H4 (cell line): Measurements from ENCODE around the gene SELP. TPM values are rescaled to one million over a fixed set of nuclear protein-coding genes. Genes with fewer than 3 reads are reported as not detected.

Experiments used
- total RNA-seq: library from RNA; depleted of rRNA; stranded (reverse); fragments of >200 nt; shearing (Covaris generic); gene quantifications from 2 replicates; pipeline ENCODE4 v1.2.3, GENCODE V29; 2014; rRNA removed

SELP gene
- total RNA-seq, 1 experiment from 2014 or later = 0.37 TPM

Other genes starting within 250 kb of the SELP start
- gene CCDC181, start 202.7 kb downstream of the SELP start, total RNA-seq = 1.1 and 1.7 TPM in 2 replicates
- 16.0 and 17.3 TPM in 2 replicates for gene SLC19A2, start 144.2 kb downstream of the SELP start, total RNA-seq
- gene F5, start 43.6 kb downstream of the SELP start, total RNA-seq = not detected in 2 replicates
- gene SELL, start 81.5 kb upstream of the SELP start, total RNA-seq = 5.0 and 5.1 TPM in 2 replicates
- not detected in 2 replicates for gene SELE, start 104.0 kb upstream of the SELP start, total RNA-seq
- gene METTL18, start 164.8 kb upstream of the SELP start, total RNA-seq = 8.5 and 15.7 TPM in 2 replicates